HG03139 (cell line): ENCODE data around the gene SPRN.
"Not testable (repeated sequence)": the region's sequence is repeated elsewhere in the genome, so short reads cannot be mapped to it uniquely, and the experiment has no call there.

ENCODE experiments used
- ATAC-seq: cut with Tn5 transposase; IDR thresholded peaks from one replicate; pipeline ENCODE4 v1.9.1; 2021; ENCODE audit not compliant: unreplicated experiment

Gene SPRN

GRCh38 chr10:133440633-133441285 lies 16.3 kb upstream of the SPRN start:
- ATAC-seq: no peak

GRCh38 chr10:133439517-133440461 lies 15.4 kb upstream of the SPRN start:
- ATAC-seq: no peak

GRCh38 chr10:133438711-133439273 lies 14.4 kb upstream of the SPRN start:
- ATAC-seq: no peak

- not testable (repeated sequence) for ATAC-seq
These were observed 8.4 kb upstream of the SPRN start for GRCh38 chr10:133432789-133433188.

- not testable (repeated sequence) for ATAC-seq
These were observed 7.6 kb upstream of the SPRN start for GRCh38 chr10:133431888-133432613.

- not testable (repeated sequence) for ATAC-seq
These were observed 5.1 kb upstream of the SPRN start for GRCh38 chr10:133429571-133429970.

GRCh38 chr10:133424102-133424501 lies 323 bp downstream of the SPRN start:
- ATAC-seq: not testable (repeated sequence)

- no peak for ATAC-seq
These were observed 1.3 kb downstream of the SPRN start for GRCh38 chr10:133422807-133423771.

GRCh38 chr10:133422223-133422806 lies 2.1 kb downstream of the SPRN start:
- no peak for ATAC-seq

GRCh38 chr10:133421336-133422222 lies 2.8 kb downstream of the SPRN start:
- no peak for ATAC-seq

GRCh38 chr10:133420579-133420978 lies 3.8 kb downstream of the SPRN start:
- ATAC-seq: no peak

GRCh38 chr10:133420028-133420427 lies 4.4 kb downstream of the SPRN start:
- ATAC-seq: no peak

- no peak for ATAC-seq
These were observed 5.0 kb downstream of the SPRN start for GRCh38 chr10:133419211-133419950.

GRCh38 chr10:133418289-133418993 lies 6.0 kb downstream of the SPRN start:
- ATAC-seq: no peak

- ATAC-seq: no peak
These were observed 8.7 kb downstream of the SPRN start for GRCh38 chr10:133415752-133416151.

GRCh38 chr10:133414401-133414800 lies 10.0 kb downstream of the SPRN start:
- ATAC-seq: not testable (repeated sequence)

GRCh38 chr10:133412381-133412711 lies 12.1 kb downstream of the SPRN start:
- ATAC-seq: no peak
